HCT116 (cell line): ENCODE measurements around the gene RNU2-63P. TPM values are rescaled to one million over a fixed set of nuclear protein-coding genes. Genes with fewer than 3 reads are reported as not detected.

Experiments used
- ATAC-seq: fragments of 200-7000 bp; cut with Tn5 transposase; 2 replicates; pipeline ENCODE4 v1.9.1; 2020; ENCODE audit warnings: mild to moderate bottlenecking, moderate library complexity
- BruUV-seq: library from RNA; stranded (reverse); fragments of 400-500 nt; replicated peaks from 2 replicates; lab custom pipeline; 2021; lab: Mats Ljungman, UMichigan
- CTCF ChIA-PET: fragments of 300-600 bp; sonication (Branson Sonifier 250); formaldehyde crosslinking; loops from one replicate; lab custom pipeline; 2021; ENCODE audit warnings: antibody characterized with exemption; lab: Charles Lee
- POLR2A ChIA-PET: fragments of 300-600, 350-600 bp; sonication (Branson Sonifier 250); formaldehyde crosslinking; loops from one replicate; lab custom pipeline; 2021; ENCODE audit warnings: antibody characterized with exemption; lab: Charles Lee
- RAD21 ChIA-PET, 2 experiments: fragments of 300-600 bp; sonication (Branson Sonifier 250); formaldehyde crosslinking; loops; one replicate each; lab custom pipeline; 2023; ENCODE audit warnings: low total read pairs in 2 of 2; ENCODE audit not compliant: uncharacterized antibody in 2 of 2, unreplicated experiment in 2 of 2, low non-redundant PET in 1 of 2; lab: Charles Lee
- DNase-seq: peaks from one replicate; pipeline ENCODE4 v3.0.0-alpha.2; 2010; ENCODE audit warnings: low read depth, low spot score
- H2AFZ ChIP-seq: fragments of 200-600 bp; shearing (Covaris generic), sonication (generic); 2 replicates; pipeline ENCODE4 v1.6.1; 2017; ENCODE audit warnings: low read depth, mixed run types, mixed read lengths, antibody characterized with exemption, low read length; ENCODE audit not compliant: poor library complexity, severe bottlenecking
- H3K27ac ChIP-seq: 2 replicates; pipeline ENCODE4 v1.5.1; 2012; ENCODE audit warnings: low read depth, low read length
- H3K27me3 ChIP-seq: fragments of 200-600 bp; sonication (generic); 2 replicates; pipeline ENCODE4 v1.6.1; 2016; ENCODE audit warnings: mixed run types, low read length, mixed read lengths; ENCODE audit not compliant: insufficient read depth
- H3K36me3 ChIP-seq, 2 experiments: fragments of 200-500 bp in 1 of 2; fragments of 200-600 bp in 1 of 2; sonication (Bioruptor generic) in 1 of 2; sonication (generic) in 1 of 2; 2 replicates each; pipeline versions ENCODE4 v1.5.1 to v1.6.1; 2014 to 2016; ENCODE audit warnings: low read length in 2 of 2, inconsistent platforms in 1 of 2, mixed read lengths in 1 of 2, mixed run types in 1 of 2; ENCODE audit not compliant: insufficient read depth in 2 of 2, control insufficient read depth in 1 of 2
- H3K4me1 ChIP-seq, 2 experiments: fragments of 200-600 bp in 1 of 2; sonication (generic) in 1 of 2; 2 replicates each; pipeline versions ENCODE4 v1.5.1 to v1.6.1; 2012 to 2017; ENCODE audit warnings: low read length in 2 of 2, inconsistent platforms in 1 of 2, mild to moderate bottlenecking in 1 of 2, mixed read lengths in 1 of 2, mixed run types in 1 of 2, moderate library complexity in 1 of 2; ENCODE audit not compliant: insufficient read depth in 2 of 2, control insufficient read depth in 1 of 2
- H3K4me2 ChIP-seq: fragments of 200-600 bp; sonication (generic); 2 replicates; pipeline ENCODE4 v1.6.1; 2017; ENCODE audit warnings: mixed run types, low read length, mixed read lengths
- H3K4me3 ChIP-seq, 2 experiments: fragments of 200-600 bp in 1 of 2; sonication (generic) in 1 of 2; replicated peaks in 1 of 2; 2 replicates each; pipeline ENCODE4 v1.5.1; 2011 to 2016; ENCODE audit warnings: low read length in 2 of 2, control low read depth in 1 of 2, low read depth in 1 of 2, mild to moderate bottlenecking in 1 of 2, mixed read lengths in 1 of 2, mixed run types in 1 of 2
- H3K79me2 ChIP-seq: fragments of 200-600 bp; sonication (generic); 2 replicates; pipeline ENCODE4 v1.6.1; 2017; ENCODE audit warnings: mild to moderate bottlenecking, mixed run types, low read length, moderate library complexity, mixed read lengths; ENCODE audit not compliant: insufficient read depth
- H3K9ac ChIP-seq: fragments of 200-600 bp; sonication (generic); 2 replicates; pipeline ENCODE4 v1.6.1; 2016; ENCODE audit warnings: low read length, mixed read lengths
- H3K9me2 ChIP-seq: fragments of 200-600 bp; sonication (generic), shearing (Covaris generic); 2 replicates; pipeline ENCODE4 v1.6.1; 2017; ENCODE audit warnings: mixed run types, mild to moderate bottlenecking, moderate library complexity; ENCODE audit not compliant: insufficient read depth
- H3K9me3 ChIP-seq, 2 experiments: fragments of 200-500 bp in 1 of 2; fragments of 200-600 bp in 1 of 2; sonication (Bioruptor generic) in 1 of 2; sonication (generic) in 1 of 2; 2 replicates each; pipeline ENCODE4 v1.6.1; 2014 to 2017; ENCODE audit warnings: low read length in 2 of 2, mixed read lengths in 2 of 2, inconsistent platforms in 1 of 2, low read depth in 1 of 2, mild to moderate bottlenecking in 1 of 2, mixed run types in 1 of 2, moderate library complexity in 1 of 2; ENCODE audit not compliant: control insufficient read depth in 1 of 2, insufficient read depth in 1 of 2
- H4K20me1 ChIP-seq: fragments of 200-600 bp; sonication (generic), shearing (Covaris generic); 2 replicates; pipeline ENCODE4 v1.6.1; 2017; ENCODE audit warnings: mixed run types, mild to moderate bottlenecking, moderate library complexity; ENCODE audit not compliant: insufficient read depth
- CEBPB ChIP-seq: IDR thresholded peaks from 2 replicates; pipeline ENCODE4 v1.6.1; 2012; ENCODE audit warnings: low read depth
- EGR1 ChIP-seq: IDR thresholded peaks from 2 replicates; pipeline ENCODE4 v1.6.1; 2012; ENCODE audit warnings: low read depth
- EZH2 ChIP-seq: fragments of 200-600 bp; sonication (generic); IDR thresholded peaks from 2 replicates; pipeline ENCODE4 v1.6.1; 2017; ENCODE audit warnings: antibody characterized with exemption, mixed run types
- EZH2phosphoT487 ChIP-seq: fragments of 200-600 bp; IDR thresholded peaks from 2 replicates; pipeline ENCODE4 v1.6.1; 2018; ENCODE audit warnings: antibody characterized with exemption, borderline replicate concordance
- FOSL1 ChIP-seq: IDR thresholded peaks from 2 replicates; pipeline ENCODE4 v1.6.1; 2012; ENCODE audit warnings: low read depth
- JUND ChIP-seq: IDR thresholded peaks from 2 replicates; pipeline ENCODE4 v1.6.1; 2012
- POLR2A ChIP-seq: IDR thresholded peaks from 2 replicates; pipeline ENCODE4 v1.7.0; 2011; ENCODE audit warnings: borderline replicate concordance; ENCODE audit not compliant: insufficient read depth, insufficient read length; ENCODE audit errors: extremely low read depth
- POLR2AphosphoS5 ChIP-seq: IDR thresholded peaks from 2 replicates; pipeline ENCODE4 v1.6.1; 2011; ENCODE audit warnings: mild to moderate bottlenecking, low read depth, low read length, moderate library complexity
- RAD21 ChIP-seq: IDR thresholded peaks from 2 replicates; pipeline ENCODE4 v1.6.1; 2012; ENCODE audit warnings: low read depth, mild to moderate bottlenecking
- SIN3A ChIP-seq: IDR thresholded peaks from 2 replicates; pipeline ENCODE4 v1.6.1; 2012; ENCODE audit warnings: low read depth
- SRF ChIP-seq: IDR thresholded peaks from 2 replicates; pipeline ENCODE4 v1.6.1; 2012; ENCODE audit warnings: low read depth
- TCF7L2 ChIP-seq: IDR thresholded peaks from 2 replicates; pipeline ENCODE4 v1.7.0; 2011; ENCODE audit warnings: borderline replicate concordance, inconsistent platforms; ENCODE audit not compliant: insufficient read depth, insufficient read length; ENCODE audit errors: extremely low read depth
- YY1 ChIP-seq: IDR thresholded peaks from 2 replicates; pipeline ENCODE4 v1.6.1; 2011; ENCODE audit warnings: low read length, low read depth, moderate library complexity, mild to moderate bottlenecking; ENCODE audit not compliant: insufficient replicate concordance; ENCODE audit errors: extremely low read depth
- ZNF274 ChIP-seq: fragments of 200-500 bp; sonication (Bioruptor generic); IDR thresholded peaks from 2 replicates; pipeline ENCODE4 v1.6.1; 2014; ENCODE audit warnings: mild to moderate bottlenecking, low read depth, low read length, inconsistent platforms
- intact Hi-C: fragments of 100-400 bp; cut with micrococcal nuclease; formaldehyde crosslinking; loops from 2 replicates; pipeline ENCODE4 v1.10.0; 2022
- total RNA-seq: library from RNA; stranded (reverse); gene quantifications from one replicate; pipeline ENCODE4 v1.2.1, GENCODE V29; 2021; ENCODE audit not compliant: unreplicated experiment
- TF ChIP-seq, protein P1 (sequence below): IDR thresholded peaks from 2 replicates; pipeline ENCODE4 v1.6.1; 2012
- TF ChIP-seq, protein P2 (sequence below), 3 experiments: fragments of 200-600 bp in 1 of 3; sonication (generic) in 1 of 3; IDR thresholded peaks in 2 of 3; conservative IDR thresholded peaks in 1 of 3; 2 replicates each; pipeline ENCODE4 v1.5.1; 2012 to 2017; ENCODE audit warnings: low read depth in 2 of 3, low read length in 2 of 3, antibody characterized with exemption in 1 of 3, borderline replicate concordance in 1 of 3, control low read depth in 1 of 3, mild to moderate bottlenecking in 1 of 3, mixed read lengths in 1 of 3, mixed run types in 1 of 3, moderate library complexity in 1 of 3; ENCODE audit not compliant: insufficient read depth in 1 of 3
- TF ChIP-seq, protein P3 (sequence below): IDR thresholded peaks from 2 replicates; pipeline ENCODE4 v1.6.1; 2012
- TF ChIP-seq, protein P4 (sequence below): IDR thresholded peaks from 2 replicates; pipeline ENCODE4 v1.6.1; 2011; ENCODE audit warnings: mild to moderate bottlenecking, low read length, moderate library complexity; ENCODE audit not compliant: insufficient replicate concordance; ENCODE audit errors: extremely low read depth

Gene RNU2-63P
- total RNA-seq, 1 experiment from 2014 or later, result 7.4 TPM

DNA sequence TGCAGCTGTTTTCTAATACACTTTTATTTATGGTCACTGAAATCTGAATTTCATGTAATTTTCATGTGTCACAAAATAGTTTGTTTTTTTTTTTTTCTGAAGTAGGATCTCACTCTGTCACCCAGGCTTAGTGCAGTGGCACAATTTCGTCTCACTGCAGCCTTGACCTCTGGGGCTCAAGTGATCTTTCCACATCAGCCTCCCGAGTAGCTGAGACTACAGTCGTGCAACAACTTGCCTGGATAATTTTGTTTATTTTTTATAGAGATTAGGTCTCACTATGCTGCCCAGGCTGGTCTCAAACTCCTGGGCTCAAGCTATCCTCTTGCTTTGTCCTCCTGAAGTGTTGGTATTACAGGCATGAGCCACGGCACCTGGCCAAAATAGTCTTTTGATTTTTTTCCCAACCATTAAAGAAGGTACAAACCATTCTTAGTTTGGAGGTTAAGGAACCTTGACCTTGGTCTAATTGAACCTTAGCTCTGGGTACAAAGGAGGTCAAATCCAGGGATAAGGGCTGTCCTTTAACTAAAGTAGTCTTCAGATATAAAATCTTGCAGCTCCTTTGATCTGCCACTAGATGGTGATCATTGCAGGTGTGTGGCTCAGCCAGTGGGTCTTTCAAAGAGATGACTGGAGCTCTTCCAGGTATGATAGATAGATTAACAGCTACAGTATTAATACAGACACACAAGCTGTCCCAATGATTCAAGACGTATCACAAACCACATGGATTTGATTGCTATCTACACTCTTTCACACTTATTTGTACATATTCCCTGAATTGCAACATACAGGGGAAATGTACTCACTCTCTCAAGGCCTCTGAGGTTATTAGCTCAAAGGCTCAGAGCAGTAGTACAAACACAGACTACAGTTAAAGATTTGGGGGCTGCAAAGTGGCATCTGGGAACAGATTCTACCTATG lies 43.9 kb upstream of the RNU2-63P start (continued):
- TF ChIP-seq, protein P1, sequence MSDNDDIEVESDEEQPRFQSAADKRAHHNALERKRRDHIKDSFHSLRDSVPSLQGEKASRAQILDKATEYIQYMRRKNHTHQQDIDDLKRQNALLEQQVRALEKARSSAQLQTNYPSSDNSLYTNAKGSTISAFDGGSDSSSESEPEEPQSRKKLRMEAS, result no peak

DNA sequence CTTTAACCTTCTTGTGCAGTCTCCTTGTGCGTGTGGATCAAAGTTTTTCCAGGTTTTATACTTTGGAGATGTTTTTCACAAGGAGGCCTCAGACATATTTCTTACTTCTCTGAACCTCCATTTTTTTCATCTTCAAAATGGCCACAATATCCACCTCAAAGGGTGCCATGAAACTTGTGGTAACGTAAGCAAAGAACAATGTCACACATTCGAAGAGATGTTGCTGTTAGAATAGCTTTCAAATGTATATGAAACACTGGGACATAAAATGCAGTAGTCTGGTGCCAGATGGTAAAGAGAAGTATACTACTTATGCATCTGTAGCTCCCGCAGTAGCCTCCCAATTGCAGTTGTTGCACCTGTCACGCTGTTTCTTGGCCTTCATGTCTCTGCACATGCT lies 41.8 kb upstream of the RNU2-63P start:
- ChIA-PET RAD21 (no interaction called here), POLR2A (no interaction called here), CTCF (no interaction called here)
- DNase-seq, result no peak
- no peaks in the 10 kb centered on the region for H3K9me2 ChIP-seq
- no peak for ATAC-seq
- no peak overlapping the region for H3K4me2 ChIP-seq
- peaks cover 7 to 21% of the 10 kb centered on the region in 2 experiments; a peak in 3 of 4 replicates for H3K4me1 ChIP-seq
- no peak overlapping the region for H3K9ac ChIP-seq
- H4K20me1 ChIP-seq, result no peaks in the 10 kb centered on the region
- no peak overlapping the region for H3K27ac ChIP-seq
- no TSS peak for BruUV-seq
- no peak overlapping the region for H2AFZ ChIP-seq
- no peaks in the 10 kb centered on the region for H3K27me3 ChIP-seq
- H3K79me2 ChIP-seq, result peaks cover 23% of the 10 kb centered on the region
- H3K36me3 ChIP-seq, result no peaks in the 10 kb centered on the region
- H3K9me3 ChIP-seq, result no peaks in the 10 kb centered on the region
- no peak overlapping the region for H3K4me3 ChIP-seq
- intact Hi-C loops, result no loop called here
- no peak for TF ChIP-seq EZH2phosphoT487
- TF ChIP-seq POLR2A, result no peak
- no peak for TF ChIP-seq JUND
- TF ChIP-seq, protein P2, sequence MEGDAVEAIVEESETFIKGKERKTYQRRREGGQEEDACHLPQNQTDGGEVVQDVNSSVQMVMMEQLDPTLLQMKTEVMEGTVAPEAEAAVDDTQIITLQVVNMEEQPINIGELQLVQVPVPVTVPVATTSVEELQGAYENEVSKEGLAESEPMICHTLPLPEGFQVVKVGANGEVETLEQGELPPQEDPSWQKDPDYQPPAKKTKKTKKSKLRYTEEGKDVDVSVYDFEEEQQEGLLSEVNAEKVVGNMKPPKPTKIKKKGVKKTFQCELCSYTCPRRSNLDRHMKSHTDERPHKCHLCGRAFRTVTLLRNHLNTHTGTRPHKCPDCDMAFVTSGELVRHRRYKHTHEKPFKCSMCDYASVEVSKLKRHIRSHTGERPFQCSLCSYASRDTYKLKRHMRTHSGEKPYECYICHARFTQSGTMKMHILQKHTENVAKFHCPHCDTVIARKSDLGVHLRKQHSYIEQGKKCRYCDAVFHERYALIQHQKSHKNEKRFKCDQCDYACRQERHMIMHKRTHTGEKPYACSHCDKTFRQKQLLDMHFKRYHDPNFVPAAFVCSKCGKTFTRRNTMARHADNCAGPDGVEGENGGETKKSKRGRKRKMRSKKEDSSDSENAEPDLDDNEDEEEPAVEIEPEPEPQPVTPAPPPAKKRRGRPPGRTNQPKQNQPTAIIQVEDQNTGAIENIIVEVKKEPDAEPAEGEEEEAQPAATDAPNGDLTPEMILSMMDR (IDR thresholded peaks at IDR 0.05 in 2 of 3, conservative IDR thresholded peaks at IDR 0.05 in 1 of 3; ENCODE audit: borderline replicate concordance in 1 of 3, insufficient read depth in 1 of 3, low read depth in 2 of 3, low read length in 2 of 3), result no peak
- TF ChIP-seq, protein P3, sequence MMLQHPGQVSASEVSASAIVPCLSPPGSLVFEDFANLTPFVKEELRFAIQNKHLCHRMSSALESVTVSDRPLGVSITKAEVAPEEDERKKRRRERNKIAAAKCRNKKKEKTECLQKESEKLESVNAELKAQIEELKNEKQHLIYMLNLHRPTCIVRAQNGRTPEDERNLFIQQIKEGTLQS, result no peak
- no peak for TF ChIP-seq YY1
- TF ChIP-seq CEBPB, result no peak
- no peak for TF ChIP-seq TCF7L2
- TF ChIP-seq, protein P4, sequence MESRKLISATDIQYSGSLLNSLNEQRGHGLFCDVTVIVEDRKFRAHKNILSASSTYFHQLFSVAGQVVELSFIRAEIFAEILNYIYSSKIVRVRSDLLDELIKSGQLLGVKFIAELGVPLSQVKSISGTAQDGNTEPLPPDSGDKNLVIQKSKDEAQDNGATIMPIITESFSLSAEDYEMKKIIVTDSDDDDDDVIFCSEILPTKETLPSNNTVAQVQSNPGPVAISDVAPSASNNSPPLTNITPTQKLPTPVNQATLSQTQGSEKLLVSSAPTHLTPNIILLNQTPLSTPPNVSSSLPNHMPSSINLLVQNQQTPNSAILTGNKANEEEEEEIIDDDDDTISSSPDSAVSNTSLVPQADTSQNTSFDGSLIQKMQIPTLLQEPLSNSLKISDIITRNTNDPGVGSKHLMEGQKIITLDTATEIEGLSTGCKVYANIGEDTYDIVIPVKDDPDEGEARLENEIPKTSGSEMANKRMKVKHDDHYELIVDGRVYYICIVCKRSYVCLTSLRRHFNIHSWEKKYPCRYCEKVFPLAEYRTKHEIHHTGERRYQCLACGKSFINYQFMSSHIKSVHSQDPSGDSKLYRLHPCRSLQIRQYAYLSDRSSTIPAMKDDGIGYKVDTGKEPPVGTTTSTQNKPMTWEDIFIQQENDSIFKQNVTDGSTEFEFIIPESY, result no peak
- no peak for TF ChIP-seq POLR2AphosphoS5
- TF ChIP-seq, protein P1, result no peak
- TF ChIP-seq ZNF274, result no peak
- TF ChIP-seq SIN3A, result no peak
- no peak for TF ChIP-seq EGR1
- TF ChIP-seq RAD21, result no peak
- no peak for TF ChIP-seq SRF
- TF ChIP-seq EZH2, result no peak
- TF ChIP-seq FOSL1, result no peak
